Measurements from ENCODE around the gene CRY1.

- no peak for TF ChIP-seq ESRRA (IDR thresholded peaks at IDR 0.05; ENCODE audit: borderline replicate concordance, low read depth)
- no peak for TF ChIP-seq IFI16 (CRISPR knock-in tag; IDR thresholded peaks at IDR 0.05)
- TF ChIP-seq NBN (IDR thresholded peaks at IDR 0.05; ENCODE audit: low read depth), result no peak
- no peak for TF ChIP-seq GABPB1 (CRISPR knock-in tag; IDR thresholded peaks at IDR 0.05)
- no peak for TF ChIP-seq TBL1XR1 (IDR thresholded peaks at IDR 0.05; ENCODE audit: low read length in 2 of 2)
- no peak for TF ChIP-seq PKNOX1 (IDR thresholded peaks at IDR 0.05)
- no peak for TF ChIP-seq SREBF1 (IDR thresholded peaks at IDR 0.05; ENCODE audit: borderline replicate concordance, low read depth, low read length)
- TF ChIP-seq ATF3 (IDR thresholded peaks at IDR 0.05), result no peak
- TF ChIP-seq ATF3 (CRISPR knock-in tag; conservative IDR thresholded peaks at IDR 0.05), result no peak
- TF ChIP-seq EGR1 (conservative IDR thresholded peaks at IDR 0.05), result no peak
- TF ChIP-seq CTCF (IDR thresholded peaks at IDR 0.05 in 2 of 3, conservative IDR thresholded peaks at IDR 0.05 in 1 of 3; ENCODE audit: insufficient read depth in 2 of 3, low read depth in 1 of 3, low read length in 3 of 3), result no peak
- TF ChIP-seq CHD1 (IDR thresholded peaks at IDR 0.05; ENCODE audit: low read length), result no peak
- no peak for TF ChIP-seq JUNB (CRISPR knock-in tag; conservative IDR thresholded peaks at IDR 0.05)
- TF ChIP-seq RFX5 (IDR thresholded peaks at IDR 0.05; ENCODE audit: low read depth, low read length), result no peak
These were observed 10.2 kb upstream of the CRY1 start for GRCh38 chr12:107103516-107103915.

All from K562 (cell line).